Left lung (tissue), 10 donors: ENCODE results near the gene AGAP1. TPM values are rescaled to one million over a fixed set of nuclear protein-coding genes. Genes with fewer than 3 reads are reported as not detected.
A peak's percentile ranks its signal among the peaks of the same experiment; 100 is the strongest.

ENCODE experiments used
- ATAC-seq: fragments of 200-7000 bp; cut with Tn5 transposase; one replicate; pipeline ENCODE4 v1.9.1; 2020; ENCODE audit warnings: moderate library complexity
- DNase-seq, 4 donors: peaks; one replicate each; pipeline ENCODE4 v3.0.0-alpha.2; 2013 to 2020
- H3K27ac ChIP-seq, 2 donors: fragments of 200-600 bp; sonication (generic) in 1 of 2; one replicate each; pipeline versions ENCODE4 v1.5.0 to v1.8.0; 2020 to 2021
- H3K27me3 ChIP-seq, 2 donors: fragments of 200-600 bp; sonication (generic) in 1 of 2; one replicate each; pipeline versions ENCODE4 v1.5.0 to v1.8.0; 2020 to 2021
- H3K36me3 ChIP-seq, 2 donors: fragments of 200-600 bp; sonication (generic) in 1 of 2; one replicate each; pipeline versions ENCODE4 v1.5.0 to v1.8.0; 2020 to 2021
- H3K4me1 ChIP-seq, 2 donors: fragments of 200-600 bp; one replicate each; pipeline ENCODE4 v1.8.0; 2021
- H3K4me3 ChIP-seq, 2 donors: fragments of 200-600 bp; sonication (generic) in 1 of 2; one replicate each; pipeline versions ENCODE4 v1.5.0 to v1.8.0; 2020 to 2021; ENCODE audit warnings: mild to moderate bottlenecking in 1 of 2
- H3K9me3 ChIP-seq, 2 donors: fragments of 200-600 bp; sonication (generic) in 1 of 2; one replicate each; pipeline versions ENCODE4 v1.5.0 to v1.8.0; 2020 to 2021
- intact Hi-C, 2 donors: fragments of 100-400 bp; cut with DNase I; formaldehyde crosslinking; loops; one replicate each; pipeline versions ENCODE4 v1.11.2 to v1.14.2; 2022
- polyA plus RNA-seq, 6 donors: library from polyadenylated mRNA; unstranded; fragments of 120-200 nt; gene quantifications; one replicate each; pipeline ENCODE4 v1.2.1, GENCODE V29; 2013; ENCODE audit not compliant: insufficient read length in 6 of 6
- total RNA-seq, 2 donors: library from RNA; stranded (reverse); fragmentation: NEBNext Ultra II Directional; extraction: Animal tissue kit (Norgen Biotek cat#: 25700); gene quantifications; one replicate each; pipeline ENCODE4 v1.2.1, GENCODE V29; 2021
- TF ChIP-seq, protein P1 (sequence below), 2 donors: fragments of 200-600 bp; sonication (generic) in 1 of 2; IDR thresholded peaks; one replicate each; pipeline versions ENCODE4 v1.5.0 to v1.8.0; 2021; ENCODE audit warnings: antibody characterized with exemption in 2 of 2
- donor health status: DM: no; HTN: yes; CAD: no.
- donor health status: DM: no; HTN: no; CAD: no.

Gene AGAP1
- total and polyA plus RNA-seq, 8 donors = 13.1 to 25.4 (median 22.4) TPM

GRCh38 chr2:236025892-236026291, 532.0 kb downstream of the AGAP1 start:
- intact Hi-C loops = no loop called here
- ATAC-seq (no peak), DNase-seq (no peak)
- Histone ChIP-seq H3K36me3 (no peaks in the 10 kb centered on the region), H3K4me1 (no peaks in the 10 kb centered on the region), H3K9me3 (no peaks in the 10 kb centered on the region), H3K4me3 (no peak overlapping the region), H3K27ac (no peak overlapping the region), H3K27me3 (no peaks in the 10 kb centered on the region)
- TF ChIP-seq, protein P1, sequence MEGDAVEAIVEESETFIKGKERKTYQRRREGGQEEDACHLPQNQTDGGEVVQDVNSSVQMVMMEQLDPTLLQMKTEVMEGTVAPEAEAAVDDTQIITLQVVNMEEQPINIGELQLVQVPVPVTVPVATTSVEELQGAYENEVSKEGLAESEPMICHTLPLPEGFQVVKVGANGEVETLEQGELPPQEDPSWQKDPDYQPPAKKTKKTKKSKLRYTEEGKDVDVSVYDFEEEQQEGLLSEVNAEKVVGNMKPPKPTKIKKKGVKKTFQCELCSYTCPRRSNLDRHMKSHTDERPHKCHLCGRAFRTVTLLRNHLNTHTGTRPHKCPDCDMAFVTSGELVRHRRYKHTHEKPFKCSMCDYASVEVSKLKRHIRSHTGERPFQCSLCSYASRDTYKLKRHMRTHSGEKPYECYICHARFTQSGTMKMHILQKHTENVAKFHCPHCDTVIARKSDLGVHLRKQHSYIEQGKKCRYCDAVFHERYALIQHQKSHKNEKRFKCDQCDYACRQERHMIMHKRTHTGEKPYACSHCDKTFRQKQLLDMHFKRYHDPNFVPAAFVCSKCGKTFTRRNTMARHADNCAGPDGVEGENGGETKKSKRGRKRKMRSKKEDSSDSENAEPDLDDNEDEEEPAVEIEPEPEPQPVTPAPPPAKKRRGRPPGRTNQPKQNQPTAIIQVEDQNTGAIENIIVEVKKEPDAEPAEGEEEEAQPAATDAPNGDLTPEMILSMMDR (IDR thresholded peaks at IDR 0.05) = no peak

DNA sequence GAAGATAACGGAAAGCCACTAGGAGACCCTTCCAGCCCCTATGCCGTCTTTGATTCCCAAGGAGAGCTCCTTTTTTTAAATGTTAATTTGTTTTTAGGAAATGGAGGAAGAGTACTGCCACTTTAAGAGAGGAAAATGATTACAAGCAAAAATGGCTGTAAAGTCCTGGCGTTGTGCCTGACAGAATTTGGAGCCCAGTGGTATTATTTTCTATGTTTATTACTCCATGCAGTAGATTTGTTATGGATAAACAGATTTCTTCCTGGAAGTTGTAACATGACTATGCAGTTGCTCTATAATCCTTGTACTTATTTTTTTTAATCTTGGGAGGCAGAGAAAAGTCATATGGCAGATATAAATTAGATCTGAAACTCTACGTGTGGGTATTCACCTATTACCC, 533.0 kb downstream of the AGAP1 start:
- Histone ChIP-seq H3K36me3 (no peaks in the 10 kb centered on the region), H3K27me3 (no peaks in the 10 kb centered on the region), H3K9me3 (no peaks in the 10 kb centered on the region), H3K4me1 (no peaks in the 10 kb centered on the region), H3K4me3 (no peak overlapping the region), H3K27ac (no peak overlapping the region)
- ATAC-seq (no peak), DNase-seq (peak in 2 of 4 donors; percentile 71 to 84)
- intact Hi-C loops = no loop called here
- TF ChIP-seq, protein P1 (IDR thresholded peaks at IDR 0.05) = no peak

DNA sequence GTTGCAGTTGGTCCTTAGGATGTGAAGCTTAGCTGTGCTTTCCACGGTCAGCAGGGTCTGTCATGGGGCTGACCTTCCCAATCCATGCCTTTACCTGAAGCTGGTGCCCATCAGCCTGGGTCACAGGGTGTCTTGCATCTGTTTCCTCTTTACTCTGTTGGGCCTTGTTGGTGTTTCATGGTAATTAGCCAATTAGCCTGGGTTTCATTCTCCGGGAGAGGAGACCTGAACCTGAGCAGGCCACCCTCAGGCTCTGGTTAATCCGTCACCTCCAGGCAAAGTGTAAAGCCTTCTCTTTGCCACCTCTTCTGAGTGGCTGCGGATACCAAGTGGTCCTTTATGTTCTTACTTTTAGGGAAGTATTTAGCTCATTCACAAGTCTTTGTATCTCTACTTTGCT, 534.2 kb downstream of the AGAP1 start:
- DNase-seq (no peak), ATAC-seq (no peak)
- no peaks in the 10 kb centered on the region for H3K36me3 ChIP-seq
- no peaks in the 10 kb centered on the region for H3K27me3 ChIP-seq
- no peaks in the 10 kb centered on the region for H3K4me1 ChIP-seq
- H3K9me3 ChIP-seq = no peaks in the 10 kb centered on the region
- H3K4me3 ChIP-seq = no peak overlapping the region
- TF ChIP-seq, protein P1 (IDR thresholded peaks at IDR 0.05) = no peak
- H3K27ac ChIP-seq = no peak overlapping the region
- intact Hi-C loops = no loop called here

DNA sequence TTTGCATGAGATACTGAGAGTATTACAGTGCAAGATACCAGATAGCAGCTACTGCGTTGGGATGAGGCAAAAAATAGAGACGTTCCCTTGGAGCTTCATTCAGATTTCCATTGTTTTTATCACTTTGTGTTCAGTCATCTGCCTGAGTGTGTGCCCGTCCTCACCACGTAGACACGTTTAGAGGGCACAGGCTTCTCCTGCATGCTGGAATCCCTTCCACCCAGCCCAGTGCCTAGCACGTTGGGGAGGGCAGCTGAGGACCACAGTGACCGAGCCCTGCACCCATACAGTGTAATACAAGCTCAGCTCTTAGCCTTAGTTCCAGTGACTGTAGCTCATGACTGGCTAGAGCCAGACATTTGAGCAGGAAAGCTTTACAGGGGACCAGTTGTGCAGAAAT, 539.6 kb downstream of the AGAP1 start:
- TF ChIP-seq, protein P1 (IDR thresholded peaks at IDR 0.05) = no peak
- intact Hi-C loops = no loop called here

GRCh38 chr2:236034974-236035373, 541.1 kb downstream of the AGAP1 start:
- TF ChIP-seq, protein P1 (IDR thresholded peaks at IDR 0.05) = no peak
- DNase-seq (no peak), ATAC-seq (no peak)
- Histone ChIP-seq H3K36me3 (peaks cover 0 to 7% of the 10 kb centered on the region in 2 donors), H3K4me1 (no peaks in the 10 kb centered on the region), H3K27me3 (no peaks in the 10 kb centered on the region), H3K9me3 (no peaks in the 10 kb centered on the region), H3K4me3 (no peak overlapping the region), H3K27ac (no peak overlapping the region)
- intact Hi-C loops = no loop called here

More for the DNA sequence above, 539.6 kb downstream of the AGAP1 start:
- Histone ChIP-seq H3K9me3 (no peaks in the 10 kb centered on the region), H3K4me1 (no peaks in the 10 kb centered on the region), H3K36me3 (peaks cover 0 to 6% of the 10 kb centered on the region in 2 donors), H3K4me3 (no peak overlapping the region), H3K27ac (no peak overlapping the region), H3K27me3 (no peaks in the 10 kb centered on the region)
- ATAC-seq (no peak), DNase-seq (no peak)
